CD4-positive, alpha-beta T cell (primary cell): ENCODE results near the gene TTLL13. TPM values are rescaled to one million over a fixed set of nuclear protein-coding genes. Genes with fewer than 3 reads are reported as not detected.

ENCODE experiments used
- ATAC-seq: fragments of 200-7000 bp; cut with Tn5 transposase; one replicate; pipeline ENCODE4 v1.10.0; 2022; ENCODE audit warnings: mild to moderate bottlenecking; ENCODE audit not compliant: poor library complexity
- CTCF ChIA-PET: fragments of 350-600 bp; sonication (Branson Sonifier 250); formaldehyde crosslinking; loops from one replicate; lab custom pipeline; 2021; ENCODE audit warnings: antibody characterized with exemption, inconsistent platforms; lab: Charles Lee
- POLR2A ChIA-PET: fragments of 350-600 bp; sonication (Branson Sonifier 250); formaldehyde crosslinking; loops from one replicate; lab custom pipeline; 2021; ENCODE audit warnings: antibody characterized with exemption, inconsistent platforms; lab: Charles Lee
- DNase-seq, 14 experiments: peaks; one replicate each; pipeline ENCODE4 v3.0.0-alpha.2; 2013 to 2020; ENCODE audit warnings: mixed read lengths in 2 of 14
- H3K27ac ChIP-seq, 2 donors: one replicate each; pipeline versions ENCODE4 v1.5.1 to v1.7.0; 2013; ENCODE audit warnings: low read length in 2 of 2, low read depth in 1 of 2, mild to moderate bottlenecking in 1 of 2
- H3K27me3 ChIP-seq, 2 experiments: 1 replicate in 1 of 2; 2 replicates in 1 of 2; pipeline versions ENCODE4 v1.6.1 to v1.7.0; 2013; ENCODE audit warnings: low read length in 2 of 2, control low read depth in 1 of 2, mild to moderate bottlenecking in 1 of 2, moderate library complexity in 1 of 2; ENCODE audit not compliant: insufficient read depth in 2 of 2, control insufficient read depth in 1 of 2
- H3K36me3 ChIP-seq: one replicate; pipeline ENCODE4 v1.6.1; 2013; ENCODE audit warnings: low read length, control low read depth; ENCODE audit not compliant: insufficient read depth
- H3K4me1 ChIP-seq: one replicate; pipeline ENCODE4 v1.6.1; 2013; ENCODE audit warnings: low read length, control low read depth; ENCODE audit not compliant: insufficient read depth
- H3K4me3 ChIP-seq: one replicate; pipeline ENCODE4 v1.5.1; 2013; ENCODE audit warnings: mild to moderate bottlenecking, low read length, moderate library complexity
- H3K9me3 ChIP-seq, 2 experiments: 1 replicate in 1 of 2; 2 replicates in 1 of 2; pipeline versions ENCODE4 v1.6.1 to v1.7.0; 2013; ENCODE audit warnings: low read length in 2 of 2, mild to moderate bottlenecking in 2 of 2, control low read depth in 1 of 2, moderate library complexity in 1 of 2; ENCODE audit not compliant: control insufficient read depth in 1 of 2, insufficient read depth in 1 of 2
- H3K27ac Mint-ChIP-seq: one replicate; pipeline ENCODE4 v1.8.0; 2020; ENCODE audit warnings: mixed read lengths
- H3K27me3 Mint-ChIP-seq: one replicate; pipeline ENCODE4 v1.8.0; 2021; ENCODE audit warnings: mixed read lengths
- H3K36me3 Mint-ChIP-seq: one replicate; pipeline ENCODE4 v1.8.0; 2021; ENCODE audit warnings: low read depth, mixed read lengths
- H3K4me1 Mint-ChIP-seq: one replicate; pipeline ENCODE4 v1.8.0; 2021; ENCODE audit warnings: low read depth, mixed read lengths
- H3K4me3 Mint-ChIP-seq: one replicate; pipeline ENCODE4 v1.8.0; 2020; ENCODE audit warnings: mild to moderate bottlenecking, mixed read lengths
- H3K9me3 Mint-ChIP-seq: one replicate; pipeline ENCODE4 v1.8.0; 2020; ENCODE audit warnings: mixed read lengths
- CTCF ChIP-seq: fragments of 200-600 bp; IDR thresholded peaks from one replicate; pipeline ENCODE4 v1.8.0; 2022; ENCODE audit warnings: antibody characterized with exemption, mild to moderate bottlenecking
- intact Hi-C, 2 experiments: fragments of 100-400 bp; cut with DNase I in 1 of 2; cut with micrococcal nuclease in 1 of 2; formaldehyde crosslinking; loops; one replicate each; pipeline versions ENCODE4 v1.15.1 to v1.9.0; 2023 to 2025; cut with DNase I, micrococcal nuclease
- total RNA-seq, 174 experiments: library from RNA in 2 of 174; stranded (reverse) in 2 of 174; gene quantifications; one replicate each; pipeline ENCODE4 v1.2.3 and lab custom pipeline; 2021 to 2026

The TTLL13 gene
- total RNA-seq, 2 experiments from 2014 or later = 0.63 to 1.8 TPM

- H3K4me1 Mint-ChIP-seq = peaks cover 13% of the 10 kb centered on the region
- no peak overlapping the region for H3K27ac ChIP-seq
- H3K36me3 Mint-ChIP-seq = peaks cover 15% of the 10 kb centered on the region
- H3K9me3 ChIP-seq = no peaks in the 10 kb centered on the region
- H3K4me3 Mint-ChIP-seq = no peak overlapping the region
- no peak overlapping the region for H3K27ac Mint-ChIP-seq
- intact Hi-C loops = no loop called here
- H3K4me3 ChIP-seq = no peak overlapping the region
- DNase-seq = no peak
- no peak for ATAC-seq
- H3K9me3 Mint-ChIP-seq = no peaks in the 10 kb centered on the region
- TF ChIP-seq CTCF = no peak
- peaks cover 6% of the 10 kb centered on the region for H3K4me1 ChIP-seq
- CTCF ChIA-PET = interaction anchor here (1.7 kb wide), 1 partner anchor 80 kb away, joined by 5 read pairs; no protein-coding TSS in a partner anchor
- POLR2A ChIA-PET = interaction anchor here (0.5 to 0.7 kb wide), 2 partner anchors 11 to 347 kb away, joined by 3 read pairs; partner anchors contain the start of genes CIB1 and GDPGP1
- peaks cover 47% of the 10 kb centered on the region for H3K36me3 ChIP-seq
- H3K27me3 Mint-ChIP-seq = no peaks in the 10 kb centered on the region
- H3K27me3 ChIP-seq = no peaks in the 10 kb centered on the region
Measured at GRCh38 chr15:90222547-90222946, 26.8 kb upstream of the TTLL13 start.

GRCh38 chr15:90223441-90224165 lies 25.8 kb upstream of the TTLL13 start:
- Mint-ChIP-seq H3K27me3 (no peaks in the 10 kb centered on the region), H3K4me3 (no peak overlapping the region)
- CTCF ChIA-PET = no interaction called here

GRCh38 chr15:90225047-90225446 lies 24.3 kb upstream of the TTLL13 start:
- Histone ChIP-seq H3K4me1 (peaks cover 22% of the 10 kb centered on the region), H3K27me3 (no peaks in the 10 kb centered on the region), H3K36me3 (peaks cover 70% of the 10 kb centered on the region), H3K27ac (no peak overlapping the region), H3K4me3 (no peak overlapping the region), H3K9me3 (no peaks in the 10 kb centered on the region)
- intact Hi-C loops = no loop called here
- Mint-ChIP-seq H3K36me3 (peaks cover 32% of the 10 kb centered on the region), H3K4me1 (peaks cover 13% of the 10 kb centered on the region), H3K27me3 (no peaks in the 10 kb centered on the region), H3K4me3 (no peak overlapping the region), H3K27ac (no peak overlapping the region), H3K9me3 (no peaks in the 10 kb centered on the region)
- DNase-seq (no peak), ATAC-seq (no peak)
- ChIA-PET CTCF (no interaction called here), POLR2A (interaction anchor here (0.9 kb wide), 1 partner anchor 24 kb away, joined by 3 read pairs; the partner anchor contains the start of gene SEMA4B)
- no peak for TF ChIP-seq CTCF

More at GRCh38 chr15:90223441-90224165, 25.8 kb upstream of the TTLL13 start:
- Histone ChIP-seq H3K4me1 (peaks cover 14% of the 10 kb centered on the region), H3K36me3 (peaks cover 55% of the 10 kb centered on the region), H3K4me3 (no peak overlapping the region), H3K27ac (no peak overlapping the region), H3K9me3 (no peaks in the 10 kb centered on the region), H3K27me3 (no peaks in the 10 kb centered on the region)
- TF ChIP-seq CTCF = no peak
- DNase-seq (no peak), ATAC-seq (no peak)
- intact Hi-C loops = no loop called here
- H3K4me1 Mint-ChIP-seq = peaks cover 12% of the 10 kb centered on the region
- peaks cover 18% of the 10 kb centered on the region for H3K36me3 Mint-ChIP-seq
- POLR2A ChIA-PET = no interaction called here
- H3K27ac Mint-ChIP-seq = no peak overlapping the region
- H3K9me3 Mint-ChIP-seq = no peaks in the 10 kb centered on the region
